Measurements from ENCODE around the gene ATP7B.

- TF ChIP-seq GATA3 (IDR thresholded peaks at IDR 0.05; ENCODE audit: low read depth, low read length) = no peak
- no peak for TF ChIP-seq GATA2 (IDR thresholded peaks at IDR 0.05; ENCODE audit: low read depth, low read length)
Measured at GRCh38 chr13:51958217-51958547, 53.1 kb downstream of the ATP7B start.

Data from SH-SY5Y (cell line).